NCI-H2196 treated with DMSO at 0.1 percent for 48 hours (cell line): ENCODE data around the gene CSF2.

ENCODE experiments used
- DNase-seq: peaks from one replicate; lab custom pipeline; 2025; ENCODE audit not compliant: unreplicated experiment; lab: John Stamatoyannopoulos, UW

CSF2 gene

DNA sequence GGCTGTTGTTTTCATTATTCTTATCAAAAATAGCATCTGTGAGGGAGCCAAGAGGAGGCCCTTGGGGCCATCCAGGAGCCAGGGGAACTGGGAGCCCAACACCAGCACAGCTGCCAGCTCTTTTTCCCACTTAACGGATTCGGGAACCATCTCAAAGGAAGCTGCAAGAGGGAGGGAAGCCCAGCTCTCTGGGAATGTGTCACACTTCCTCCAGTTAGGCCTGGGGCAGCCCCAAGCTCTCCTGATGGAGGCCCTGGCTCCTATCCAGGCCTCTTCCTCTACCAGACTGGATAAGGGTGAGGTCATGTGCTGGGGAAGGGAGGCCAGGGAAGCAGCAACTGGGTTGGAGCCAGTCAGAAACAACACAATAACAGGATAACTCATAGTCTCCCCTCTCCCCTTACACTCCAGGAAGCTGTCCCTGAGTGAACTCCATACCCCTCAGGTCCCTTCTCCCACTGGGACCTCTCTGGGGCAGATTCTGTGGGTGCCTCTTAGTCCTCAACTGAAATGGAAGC is 12.7 kb downstream of the CSF2 start:
- DNase-seq, result no peak

DNA sequence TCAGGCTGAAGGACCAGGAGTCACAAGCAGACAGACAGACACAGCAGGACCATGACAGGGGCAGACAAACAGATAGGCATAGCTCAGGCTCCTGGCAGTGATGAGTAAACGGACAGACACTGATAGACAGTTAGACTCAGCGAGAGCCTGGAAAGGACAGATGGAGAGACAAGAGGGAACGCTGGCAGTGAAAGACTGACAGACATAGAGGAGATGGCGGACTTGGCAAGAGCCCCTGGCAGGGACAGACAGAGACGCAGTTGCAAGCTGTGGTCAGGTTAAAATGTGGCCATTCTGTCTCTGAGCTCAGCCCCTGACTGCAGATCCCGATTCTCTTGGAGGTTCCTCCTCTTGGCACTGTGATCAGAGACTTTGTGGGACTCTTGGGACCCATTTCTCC is 13.6 kb downstream of the CSF2 start:
- no peak for DNase-seq

DNA sequence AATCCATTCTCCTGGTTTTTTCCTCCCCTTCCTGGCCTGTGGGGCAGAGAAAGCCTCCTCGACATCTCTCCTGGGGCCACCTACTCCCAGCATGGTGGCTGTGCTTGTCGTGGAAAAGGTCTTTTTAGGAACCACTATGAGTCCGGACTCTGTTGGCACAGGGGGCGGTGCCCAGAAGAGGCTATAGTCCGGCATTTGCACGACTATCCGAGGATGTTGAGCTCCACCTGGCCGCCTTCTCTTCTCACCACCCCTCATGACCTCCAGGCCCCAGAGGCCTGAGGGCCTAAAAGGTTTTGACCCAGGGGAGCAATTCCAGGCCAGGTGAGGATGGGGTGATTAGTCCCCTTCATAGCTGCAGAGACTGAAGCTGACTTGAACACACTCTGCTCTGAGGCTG is 14.1 kb downstream of the CSF2 start:
- no peak for DNase-seq

DNA sequence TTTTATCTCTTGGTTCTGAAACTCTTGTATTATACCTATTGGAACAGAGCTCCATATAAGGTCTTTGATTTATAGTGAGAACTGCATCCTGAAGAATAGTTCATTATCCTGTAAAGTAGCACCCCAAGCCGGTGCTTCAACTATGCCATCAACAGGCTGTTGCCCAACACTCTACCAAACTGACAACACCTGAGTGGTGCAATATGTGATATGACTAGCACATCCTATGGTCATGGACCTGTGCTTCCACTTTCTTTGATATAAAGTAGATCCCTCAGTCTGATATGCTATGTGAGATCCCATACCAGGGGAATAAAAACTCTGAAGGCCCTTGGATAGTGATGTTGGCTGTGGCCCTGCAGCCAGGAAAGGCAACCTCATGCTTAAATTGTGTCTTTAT is 15.8 kb downstream of the CSF2 start:
- DNase-seq, result no peak

DNA sequence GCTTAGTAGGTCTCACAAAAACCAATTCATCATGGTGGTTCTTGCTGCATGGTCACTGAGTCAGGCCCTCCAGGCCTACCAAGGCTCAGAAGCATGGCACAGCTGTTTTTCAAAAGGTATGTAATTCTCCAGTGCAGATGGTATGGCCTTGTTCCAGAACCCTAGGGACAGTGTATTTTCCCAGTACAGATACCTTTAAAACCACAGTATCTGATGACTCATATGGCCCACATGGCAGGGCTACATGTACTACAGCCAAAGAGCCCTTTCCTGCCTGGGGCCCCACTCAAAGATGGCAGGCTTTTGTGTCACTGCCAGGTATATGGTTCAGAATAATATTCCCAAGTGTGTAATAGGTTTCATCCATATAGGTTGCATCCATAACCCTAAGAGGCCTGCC is 16.5 kb downstream of the CSF2 start:
- DNase-seq, result no peak

DNA sequence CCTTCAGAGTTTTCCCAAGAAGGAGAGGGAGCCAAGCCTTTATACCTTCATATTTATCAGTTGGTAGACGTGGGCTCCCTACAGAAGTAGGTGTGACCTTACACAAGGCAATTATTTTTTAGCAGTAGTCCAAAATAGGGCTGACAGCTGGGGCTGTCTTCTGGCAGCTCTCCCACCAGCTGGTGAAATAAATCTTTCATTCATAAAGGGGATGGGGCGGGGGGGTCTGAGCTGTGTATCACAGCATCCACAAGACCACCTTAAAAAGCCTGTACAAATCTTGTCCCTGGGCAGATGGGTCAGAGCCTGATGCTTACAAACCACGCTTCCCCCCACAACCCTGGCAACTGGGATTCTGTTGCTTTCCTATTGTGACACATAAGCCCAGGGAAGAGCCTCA is 19.7 kb downstream of the CSF2 start:
- DNase-seq, result no peak

DNA sequence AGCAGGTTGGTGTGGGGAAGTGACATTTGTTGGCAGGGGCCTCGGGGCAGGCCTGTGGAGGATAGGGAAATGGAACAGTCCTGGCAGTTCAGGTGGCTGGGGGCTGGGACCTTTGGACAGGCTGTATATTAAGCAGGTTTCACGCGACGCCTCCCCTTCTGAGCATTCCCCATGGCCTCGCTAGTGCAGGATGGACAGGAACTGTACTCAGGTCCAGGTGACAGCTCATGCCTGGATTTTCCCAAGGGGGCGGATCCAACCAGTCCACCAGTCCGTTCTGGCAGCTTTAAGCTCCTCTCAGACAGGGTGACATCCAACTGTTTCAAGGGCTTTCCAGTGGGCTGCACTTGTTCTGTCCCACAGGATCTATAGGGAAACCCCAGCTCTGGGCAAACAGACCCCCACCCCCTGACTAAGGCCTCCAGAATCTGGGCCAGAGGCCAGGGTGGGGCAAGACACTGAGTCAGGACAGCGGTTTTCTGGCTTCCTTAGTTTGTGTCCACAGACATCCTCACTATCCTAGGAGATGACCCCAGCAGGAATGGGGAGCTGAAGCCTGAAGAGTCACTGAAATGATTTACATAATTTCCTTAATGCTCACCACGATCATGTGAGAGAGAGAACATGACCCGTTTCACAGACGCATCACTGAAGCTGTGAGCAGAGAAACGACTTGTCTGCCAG is 20.9 kb downstream of the CSF2 start:
- DNase-seq, result no peak

DNA sequence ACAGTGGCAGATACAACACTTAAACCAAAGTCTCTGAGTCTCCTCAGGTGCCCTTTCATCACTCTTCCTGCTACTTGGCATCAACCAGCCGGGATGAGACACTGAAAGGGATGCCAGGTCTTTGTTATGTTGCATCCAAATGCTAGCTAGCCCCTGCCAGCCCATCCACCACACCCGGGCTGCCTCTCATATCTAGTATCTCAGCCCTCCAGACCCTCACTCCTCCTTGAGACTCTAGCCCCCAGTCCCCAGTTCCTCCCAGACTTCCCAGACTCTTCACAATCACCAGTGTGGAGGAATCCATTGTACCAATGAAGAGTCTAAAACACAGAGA is 21.5 kb downstream of the CSF2 start:
- no peak for DNase-seq

DNA sequence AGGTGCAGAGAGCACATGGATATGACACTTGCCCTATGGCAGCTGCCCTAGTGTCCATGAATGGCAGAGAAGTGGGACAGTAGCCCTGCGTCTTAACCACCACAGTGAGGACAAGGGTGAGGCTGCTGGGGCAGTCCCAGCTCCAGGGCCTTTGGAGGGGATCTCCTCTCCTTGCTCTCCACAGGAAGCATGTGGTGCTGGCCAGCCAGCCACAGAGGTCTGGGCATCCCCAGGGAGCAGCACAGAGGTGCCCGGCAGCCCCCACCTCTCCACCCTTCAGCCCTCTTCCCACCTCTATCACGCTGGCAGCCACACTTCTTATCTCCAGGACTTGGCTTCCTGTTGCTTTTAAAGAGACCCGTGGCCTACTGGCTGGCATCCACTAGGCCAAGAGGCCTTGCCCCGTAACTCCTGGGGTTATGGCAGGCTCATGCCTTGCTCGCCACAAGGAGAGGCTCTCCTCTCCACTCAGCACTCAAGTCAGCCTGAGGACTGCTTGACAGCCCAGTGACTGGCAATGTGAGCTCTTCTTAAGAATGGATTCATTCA is 21.9 kb downstream of the CSF2 start:
- no peak for DNase-seq

DNA sequence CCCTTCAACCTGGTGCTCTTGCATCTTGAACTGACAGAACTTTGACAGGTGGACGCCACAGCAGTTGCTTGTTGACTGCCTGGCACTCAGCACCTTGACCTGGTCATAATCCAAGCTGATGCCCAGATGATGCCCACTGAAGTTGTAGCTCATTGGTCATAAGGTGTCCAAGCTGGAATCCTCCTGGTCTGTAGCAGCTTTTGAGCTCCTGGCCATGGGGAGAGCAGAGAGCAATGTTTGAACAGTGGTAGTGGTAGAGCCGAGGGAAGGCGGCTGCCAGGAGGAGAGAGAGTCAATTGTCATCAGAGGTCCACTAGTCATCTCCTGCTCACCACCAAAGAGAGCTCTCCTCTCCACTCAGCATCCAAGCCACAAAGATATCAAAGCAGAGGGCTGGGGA is 23.3 kb downstream of the CSF2 start:
- no peak for DNase-seq

DNA sequence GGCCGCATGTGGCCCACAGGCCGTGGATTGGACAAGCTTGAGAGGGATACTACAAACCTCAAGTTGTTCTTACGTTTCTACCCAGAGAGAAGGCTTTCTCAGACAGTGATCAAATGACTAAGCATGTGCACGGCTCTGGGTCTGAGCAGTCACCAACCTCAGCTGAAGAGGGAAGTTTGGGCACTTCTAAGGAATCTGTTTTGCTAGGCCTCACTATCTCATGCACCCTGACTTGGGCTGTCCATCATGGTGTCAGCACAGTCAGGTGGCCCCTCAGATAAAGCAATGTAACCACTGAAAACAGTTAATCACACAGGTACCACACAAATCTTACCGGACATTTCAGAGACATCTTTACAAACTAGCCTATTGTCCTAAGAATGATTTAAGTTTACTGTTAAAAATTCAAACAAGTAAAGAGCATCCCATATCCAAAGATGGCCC is 24.6 kb downstream of the CSF2 start:
- DNase-seq, result no peak

DNA sequence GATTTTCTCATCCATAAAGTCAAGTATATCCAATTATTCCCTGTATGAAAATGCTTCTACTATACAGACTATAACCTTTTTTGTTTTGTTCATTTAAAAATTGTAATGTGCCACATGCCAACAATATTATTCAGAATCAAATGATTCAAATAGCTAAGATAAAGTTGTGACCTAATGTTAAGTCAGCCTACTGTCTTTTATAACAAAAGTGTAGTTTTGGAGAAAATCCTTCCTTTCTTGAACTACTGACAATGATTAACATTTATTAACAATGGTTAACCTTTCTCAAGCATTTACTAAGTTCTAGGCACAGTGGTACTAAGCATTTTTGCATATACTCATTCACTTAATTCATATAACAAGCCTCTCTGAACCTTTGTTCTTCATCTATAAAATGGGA is 25.0 kb downstream of the CSF2 start:
- no peak for DNase-seq

DNA sequence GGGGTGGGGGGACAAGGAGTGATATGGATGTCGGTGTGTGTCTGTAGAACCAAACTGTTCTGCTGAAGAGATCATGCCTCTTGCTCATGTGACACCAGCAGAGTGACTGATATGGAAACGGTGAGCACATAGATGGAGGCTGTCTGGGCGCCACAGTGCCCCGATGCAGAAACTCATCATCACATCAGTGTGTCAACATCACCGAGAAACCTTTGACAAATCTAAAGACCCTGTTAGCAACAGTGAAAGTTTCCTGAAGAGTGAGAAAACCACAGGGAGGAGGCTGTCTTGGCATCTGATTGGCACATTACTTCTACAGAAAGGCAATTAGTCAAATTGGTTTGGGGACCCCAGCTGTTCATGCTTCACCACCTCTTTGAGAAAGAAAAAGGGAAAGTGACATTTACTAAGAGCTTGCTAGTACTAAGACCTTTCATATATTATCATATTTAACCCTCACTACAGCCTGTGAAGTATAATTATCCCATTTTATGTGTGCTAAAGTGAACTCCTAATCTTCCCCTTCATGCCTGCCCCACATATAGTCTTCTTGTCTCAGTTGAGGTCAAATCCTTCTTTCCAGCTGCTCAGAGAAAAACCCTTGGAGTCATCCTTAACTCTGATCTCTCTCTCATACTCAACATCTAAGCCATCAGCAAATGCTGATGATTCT is 25.6 kb downstream of the CSF2 start:
- DNase-seq, result no peak

DNA sequence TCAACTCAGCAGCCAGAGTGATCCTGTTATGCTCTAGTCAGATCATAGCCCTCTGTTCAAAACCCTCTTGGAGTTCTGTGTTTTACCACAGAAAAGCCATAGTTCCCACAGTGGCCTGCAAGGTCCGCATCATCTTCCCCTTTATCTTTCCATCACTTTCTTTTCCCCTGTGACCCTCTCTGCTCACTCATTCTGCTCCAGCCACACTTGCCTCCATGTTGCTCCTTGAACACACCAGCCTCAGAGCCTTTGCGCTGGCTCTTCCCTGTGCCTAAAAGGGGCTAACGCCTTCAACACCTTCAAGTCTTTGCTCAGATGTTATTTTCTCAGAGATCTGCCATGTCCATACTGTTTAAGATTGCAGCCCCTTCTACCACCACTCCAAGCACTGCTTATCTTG is 26.3 kb downstream of the CSF2 start:
- no peak for DNase-seq

DNA sequence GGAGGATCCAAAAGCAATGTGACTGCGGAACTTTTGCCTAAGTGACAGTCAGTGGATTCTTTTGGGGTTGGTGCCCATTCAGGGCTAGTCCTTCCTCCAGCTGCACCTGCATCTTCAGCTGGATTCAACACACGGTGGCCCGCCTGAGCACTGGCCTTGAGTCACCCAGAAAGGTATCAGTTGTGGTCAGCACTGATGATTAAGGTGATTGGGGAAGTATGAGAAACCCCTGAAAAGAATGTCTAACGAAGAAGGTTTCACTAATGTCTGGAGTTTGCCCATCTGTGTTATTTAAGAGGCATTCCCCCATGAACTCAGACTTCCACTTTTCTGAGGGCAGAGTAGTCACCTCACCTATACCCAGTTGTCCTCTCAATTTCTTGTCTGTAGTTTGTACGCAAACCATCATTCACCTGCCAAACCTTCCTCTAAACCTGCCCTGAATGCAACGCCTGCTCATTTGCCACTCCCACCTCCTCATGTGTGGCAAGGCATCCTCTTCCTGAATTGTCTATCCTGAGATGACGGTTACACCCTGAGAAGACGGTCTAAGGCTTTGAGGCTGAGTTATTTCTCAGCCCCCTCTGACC is 27.2 kb downstream of the CSF2 start:
- DNase-seq, result no peak

DNA sequence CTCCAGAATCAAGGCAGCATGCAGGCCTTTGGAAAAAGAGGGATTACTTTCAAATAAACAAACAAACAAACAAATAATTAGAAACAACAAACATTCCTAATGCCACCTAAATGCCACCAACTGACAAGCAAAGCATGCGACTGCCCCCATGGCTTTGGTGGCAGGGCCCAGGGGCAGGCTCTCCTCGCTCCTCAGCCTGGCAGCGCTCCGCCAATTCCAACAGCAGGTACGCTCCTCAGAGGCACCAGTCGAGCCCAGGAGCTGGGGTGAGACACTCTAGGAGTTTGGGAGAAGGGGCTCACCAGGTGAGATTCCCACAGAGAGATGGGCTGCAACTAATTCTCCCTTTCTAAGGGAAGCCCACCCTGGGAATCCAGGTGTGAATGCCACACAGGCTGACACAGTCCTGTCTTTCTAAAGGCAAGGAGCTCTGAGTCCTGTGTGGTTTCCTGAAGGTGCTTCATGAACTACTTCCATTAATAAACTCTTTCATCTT is 27.8 kb downstream of the CSF2 start:
- DNase-seq, result no peak

DNA sequence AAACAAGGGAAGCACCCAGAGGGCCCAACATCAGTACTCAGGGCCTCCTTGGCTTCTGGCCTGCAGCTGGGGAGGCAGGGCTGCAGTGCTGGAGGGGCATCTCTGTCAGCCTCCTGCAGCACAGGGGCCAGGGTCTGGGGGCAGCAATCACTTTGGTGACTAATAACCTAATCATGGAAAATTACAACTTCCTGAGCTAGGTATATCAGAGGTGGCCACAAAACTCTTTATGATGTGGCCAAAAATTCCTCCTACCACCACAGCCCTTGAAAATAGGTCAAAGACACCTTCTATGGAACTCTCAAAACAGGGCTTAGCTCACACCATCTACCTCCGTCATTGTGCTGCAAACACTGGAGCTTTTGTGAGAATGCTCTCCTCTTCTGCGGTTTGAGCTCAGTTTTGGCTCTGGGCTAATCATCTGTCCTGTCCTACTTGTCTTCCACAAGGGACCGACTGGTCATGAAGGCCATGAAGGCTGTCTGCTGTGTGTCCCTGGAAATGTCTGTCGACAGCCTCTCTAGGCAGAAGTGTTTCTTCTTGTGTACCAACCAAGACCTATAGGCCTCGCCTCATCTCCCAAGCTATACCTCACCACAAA is 28.6 kb downstream of the CSF2 start:
- no peak for DNase-seq

DNA sequence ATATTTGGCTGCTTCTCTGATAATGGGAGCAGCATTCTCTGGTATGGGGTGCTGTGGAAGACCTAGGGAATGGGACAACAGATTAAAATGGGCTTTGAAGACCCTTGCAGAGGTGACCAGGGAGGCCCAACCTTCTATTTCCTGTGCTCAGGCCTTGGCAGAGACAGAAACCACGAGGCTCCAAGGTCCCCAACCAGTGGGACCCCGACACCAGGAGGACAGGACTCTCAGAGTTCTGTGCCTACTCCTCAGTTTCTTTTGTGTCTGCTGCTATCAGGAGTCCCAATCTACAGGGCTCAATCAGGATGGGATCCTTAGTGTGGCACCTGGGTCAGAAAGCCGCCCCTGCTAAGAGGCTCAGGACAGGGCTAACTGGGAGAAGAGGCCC is 29.3 kb downstream of the CSF2 start:
- no peak for DNase-seq

DNA sequence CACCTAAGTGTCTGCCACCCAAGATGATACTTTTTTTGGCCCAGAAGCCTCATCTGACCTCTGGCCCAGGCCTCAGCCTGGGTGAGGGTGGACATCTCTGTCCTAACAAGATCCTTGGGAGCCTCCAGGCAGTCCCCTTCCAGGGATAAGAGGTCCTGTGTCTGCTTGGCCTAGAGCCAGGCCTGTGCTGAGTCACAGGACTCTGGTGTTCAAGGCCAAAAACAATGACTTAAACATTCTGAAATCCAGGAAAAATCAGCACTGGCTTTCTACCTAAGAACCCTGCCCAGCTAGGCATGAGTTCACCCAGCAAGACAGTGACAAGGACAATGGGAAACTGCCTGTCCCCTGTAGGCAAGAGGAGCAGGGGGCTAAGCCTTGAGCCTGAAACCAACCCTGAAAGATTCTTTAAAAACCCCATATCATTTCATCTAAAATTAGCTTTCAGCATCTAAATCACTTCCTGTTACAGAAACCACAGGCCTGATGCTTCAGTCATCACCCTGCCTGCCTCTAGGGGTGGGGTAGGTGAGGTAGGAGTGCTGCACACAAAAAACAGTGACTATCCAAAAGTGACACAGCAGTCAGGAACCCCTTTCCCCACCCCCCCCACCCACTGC is 29.9 kb downstream of the CSF2 start:
- DNase-seq, result no peak

DNA sequence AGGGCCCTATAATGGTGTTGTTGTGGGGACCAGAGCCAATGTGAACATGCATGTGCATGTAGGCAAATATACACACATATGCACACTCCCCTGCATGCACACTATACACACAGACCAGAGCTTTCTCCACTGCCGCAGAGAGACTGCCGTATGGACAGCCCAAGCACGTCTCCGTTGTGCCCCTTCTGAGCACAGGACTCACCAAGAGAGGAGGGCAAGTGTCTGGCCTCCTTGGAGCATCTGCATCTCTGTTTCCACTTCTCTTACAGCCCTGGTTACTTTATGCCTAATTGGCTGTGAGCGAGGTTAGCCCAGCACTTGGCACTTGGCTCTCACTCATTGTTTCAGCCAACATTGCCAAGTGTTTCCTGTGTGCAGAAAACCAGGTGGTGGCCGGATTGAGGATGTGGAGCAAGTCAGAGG is 30.4 kb downstream of the CSF2 start:
- DNase-seq, result no peak

DNA sequence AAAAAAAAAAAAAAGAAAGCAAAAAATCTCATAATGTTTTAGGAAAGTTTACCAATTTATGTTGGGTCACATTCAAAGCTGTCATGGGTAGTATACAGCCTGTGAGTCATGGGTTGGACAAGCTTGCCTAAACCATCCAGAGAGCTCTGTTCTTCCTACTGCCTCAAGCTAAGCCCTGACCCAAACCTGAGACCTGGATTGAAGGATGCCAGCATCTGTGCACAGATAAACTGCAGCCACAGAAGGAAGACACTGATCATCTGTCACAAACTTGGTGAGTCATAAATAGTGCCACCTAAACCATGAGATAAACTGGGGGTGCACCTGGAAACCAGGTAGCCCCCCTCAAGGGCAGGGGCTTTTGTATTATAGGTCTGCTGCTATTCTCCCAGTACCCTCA is 31.0 kb downstream of the CSF2 start:
- DNase-seq, result no peak
